Erythroblast (primary cell): ENCODE data around the gene C2orf68.

Experiments
- GATA1 ChIP-seq: IDR thresholded peaks from 2 replicates; pipeline ENCODE4 v1.6.1; 2011; ENCODE audit warnings: low read depth, mild to moderate bottlenecking, control low read depth, low read length, moderate library complexity
- POLR2A ChIP-seq: IDR thresholded peaks from 2 replicates; pipeline ENCODE4 v1.6.1; 2011; ENCODE audit warnings: mild to moderate bottlenecking, low read length

- TF ChIP-seq POLR2A = no peak
- no peak for TF ChIP-seq GATA1
Observed at GRCh38 chr2:85605406-85606115, 6.3 kb downstream of the C2orf68 start.
